Endothelial cell of umbilical vein (primary cell): ENCODE measurements around the gene BTG1. TPM values are rescaled to one million over a fixed set of nuclear protein-coding genes. Genes with fewer than 3 reads are reported as not detected.

ENCODE experiments used
- BruUV-seq: library from RNA; stranded (reverse); fragments of 400-500 nt; replicated peaks from 2 replicates; lab custom pipeline; 2021; lab: Mats Ljungman, UMichigan
- CTCF ChIA-PET: fragments of 300-600, 350-600 bp; sonication (Branson Sonifier 250); formaldehyde crosslinking; loops from one replicate; lab custom pipeline; 2021; ENCODE audit warnings: antibody characterized with exemption, inconsistent platforms; lab: Charles Lee
- POLR2A ChIA-PET: fragments of 300-600, 350-600 bp; sonication (Branson Sonifier 250); formaldehyde crosslinking; loops from one replicate; lab custom pipeline; 2021; ENCODE audit warnings: antibody characterized with exemption, inconsistent platforms; lab: Charles Lee
- DNase-seq: peaks from one replicate; pipeline ENCODE4 v3.0.0-alpha.2; 2011; ENCODE audit warnings: low read depth, low spot score
- FAIRE-seq: peaks from 2 replicates; lab custom pipeline; 2011; peaks lifted over from hg19 to GRCh38; lab: Jason Lieb, UNC
- H2AFZ ChIP-seq: 2 replicates; pipeline ENCODE4 v1.6.0; 2012; ENCODE audit warnings: low read depth, low read length, control low read depth, inconsistent platforms
- H3K27ac ChIP-seq: 2 replicates; pipeline ENCODE4 v1.5.1; 2011; ENCODE audit warnings: low read depth, mild to moderate bottlenecking, control low read depth, low read length, moderate library complexity; ENCODE audit not compliant: insufficient read depth
- H3K27me3 ChIP-seq, 2 experiments: 2 replicates each; pipeline versions ENCODE4 v1.6.0 to v1.6.1; 2011; ENCODE audit warnings: low read length in 2 of 2, mixed read lengths in 1 of 2; ENCODE audit not compliant: control insufficient read depth in 2 of 2, insufficient read depth in 2 of 2
- H3K36me3 ChIP-seq, 2 experiments: 2 replicates in 1 of 2; 3 replicates in 1 of 2; pipeline ENCODE4 v1.5.1; 2011; ENCODE audit warnings: low read length in 2 of 2, mild to moderate bottlenecking in 1 of 2, moderate library complexity in 1 of 2; ENCODE audit not compliant: control insufficient read depth in 2 of 2, insufficient read depth in 2 of 2; ENCODE audit errors: extremely low read depth in 1 of 2
- H3K4me1 ChIP-seq: 3 replicates; pipeline ENCODE4 v1.5.1; 2011; ENCODE audit warnings: mild to moderate bottlenecking, low read length; ENCODE audit not compliant: control insufficient read depth, insufficient read depth; ENCODE audit errors: extremely low read depth
- H3K4me2 ChIP-seq: 2 replicates; pipeline ENCODE4 v1.6.1; 2011; ENCODE audit warnings: low read length, control low read depth, mixed read lengths; ENCODE audit not compliant: insufficient read depth
- H3K4me3 ChIP-seq, 3 experiments: fragments of 200-600 bp in 1 of 3; sonication (generic), shearing (Covaris generic) in 1 of 3; replicated peaks in 1 of 3; 2 replicates each; pipeline ENCODE4 v1.5.1; 2011 to 2016; ENCODE audit warnings: control low read depth in 3 of 3, low read length in 3 of 3, mild to moderate bottlenecking in 2 of 3, inconsistent platforms in 1 of 3, low read depth in 1 of 3, moderate library complexity in 1 of 3; ENCODE audit not compliant: insufficient read depth in 1 of 3
- H3K79me2 ChIP-seq: 2 replicates; pipeline ENCODE4 v1.6.0; 2012; ENCODE audit warnings: low read length, inconsistent platforms; ENCODE audit not compliant: control insufficient read depth, insufficient read depth
- H3K9ac ChIP-seq: replicated peaks from 2 replicates; pipeline ENCODE3; 2011; ENCODE audit warnings: low read length, control low read depth; ENCODE audit not compliant: insufficient read depth; ENCODE audit errors: extremely low read depth
- H3K9me1 ChIP-seq: replicated peaks from 3 replicates; pipeline ENCODE4 v1.6.0; 2011; ENCODE audit warnings: mild to moderate bottlenecking, low read length; ENCODE audit not compliant: control insufficient read depth, insufficient read depth; ENCODE audit errors: extremely low read depth
- H3K9me3 ChIP-seq: replicated peaks from 2 replicates; pipeline ENCODE4 v1.5.1; 2012; ENCODE audit warnings: low read length, inconsistent platforms; ENCODE audit not compliant: control insufficient read depth, insufficient read depth
- H4K20me1 ChIP-seq: replicated peaks from 2 replicates; pipeline ENCODE3; 2011; ENCODE audit warnings: mild to moderate bottlenecking, low read length; ENCODE audit not compliant: control insufficient read depth, insufficient read depth; ENCODE audit errors: extremely low read depth
- CTCF ChIP-seq, 2 donors: IDR thresholded peaks; 1 replicate in 1 of 2; 2 replicates in 1 of 2; pipeline ENCODE4 v1.5.1; 2011; ENCODE audit warnings: low read length in 2 of 2, mild to moderate bottlenecking in 2 of 2, moderate library complexity in 2 of 2, control low read depth in 1 of 2, inconsistent platforms in 1 of 2, low read depth in 1 of 2; ENCODE audit not compliant: insufficient read depth in 1 of 2; ENCODE audit errors: extremely low read depth in 1 of 2
- EZH2 ChIP-seq: IDR thresholded peaks from 2 replicates; pipeline ENCODE4 v1.6.1; 2012; ENCODE audit warnings: borderline replicate concordance, low read depth, mild to moderate bottlenecking, moderate library complexity, low read length, inconsistent platforms; ENCODE audit not compliant: severe bottlenecking
- FOS ChIP-seq: IDR thresholded peaks from 2 replicates; pipeline ENCODE4 v1.6.1; 2011; ENCODE audit warnings: mild to moderate bottlenecking, low read length, moderate library complexity, borderline replicate concordance; ENCODE audit not compliant: insufficient read depth
- GATA2 ChIP-seq: IDR thresholded peaks from 2 replicates; pipeline ENCODE4 v1.7.0; 2011; ENCODE audit warnings: low read depth, mild to moderate bottlenecking, moderate library complexity, mixed read lengths, low read length; ENCODE audit not compliant: insufficient read length, insufficient read depth
- JUN ChIP-seq: IDR thresholded peaks from 2 replicates; pipeline ENCODE4 v1.6.1; 2011; ENCODE audit warnings: borderline replicate concordance, low read depth; ENCODE audit not compliant: insufficient read length, insufficient read depth
- MAX ChIP-seq: IDR thresholded peaks from 2 replicates; pipeline ENCODE4 v1.6.1; 2011; ENCODE audit not compliant: insufficient read depth, insufficient read length
- MYC ChIP-seq: IDR thresholded peaks from one replicate; pipeline ENCODE4 v1.6.1; 2011; ENCODE audit warnings: mild to moderate bottlenecking, low read depth, low read length
- POLR2A ChIP-seq: IDR thresholded peaks from 2 replicates; pipeline ENCODE4 v1.6.1; 2012; ENCODE audit warnings: low read depth, mild to moderate bottlenecking, control low read depth, low read length
- POLR2AphosphoS5 ChIP-seq: IDR thresholded peaks from 2 replicates; pipeline ENCODE4 v1.6.1; 2012; ENCODE audit warnings: low read depth, mild to moderate bottlenecking, control low read depth, low read length, moderate library complexity; ENCODE audit not compliant: insufficient read depth
- dilution Hi-C: fragments of 300-500 bp; cut with MboI; formaldehyde crosslinking; loops from one replicate; pipeline ENCODE4 v1.15.0; 2019; ENCODE audit warnings: low sequenced_read_pairs; ENCODE audit not compliant: extremely low pct_ligation_motif_present
- intact Hi-C: fragments of 100-400 bp; cut with micrococcal nuclease; formaldehyde crosslinking; loops from one replicate; pipeline ENCODE4 v1.10.0; 2022
- polyA plus RNA-seq, 4 experiments: library from polyadenylated mRNA; depleted of rRNA in 3 of 4; stranded (reverse) in 3 of 4; unstranded in 1 of 4; fragments of >200 nt; gene quantifications; 2 replicates each; pipeline versions ENCODE4 v1.2.1 to v1.2.3, GENCODE V29; 2011 to 2012; ENCODE audit warnings: missing spikeins in 1 of 4
- total RNA-seq: library from RNA; stranded (reverse); gene quantifications from 2 replicates; pipeline ENCODE4 v1.2.3, GENCODE V29; 2021

The BTG1 gene
- total and polyA plus RNA-seq, 2 donors (not counting 3 experiments of a cell fraction or from before 2014, with no cell fraction given), result 42.8 to 104 TPM

GRCh38 chr12:92146497-92147224 lies 1.0 kb upstream of the BTG1 start:
- peaks cover 14% of the 10 kb centered on the region for H3K4me1 ChIP-seq
- no peaks in the 10 kb centered on the region for H3K9me1 ChIP-seq
- TSS peak; percentile 42 for BruUV-seq
- H3K4me3 ChIP-seq, result peak overlapping the region; percentile 2 to 59 (median 56)
- ChIA-PET POLR2A (interaction anchor here (0.6 to 3.9 kb wide), 35 partner anchors 12 to 1296 kb away, joined by 3 to 69 read pairs (median 4); no protein-coding TSS in a partner anchor), CTCF (interaction anchor here (0.9 to 7.1 kb wide), 11 partner anchors 54 to 1956 kb away, joined by 3 to 154 read pairs (median 6); no protein-coding TSS in a partner anchor)
- H3K4me2 ChIP-seq, result peak overlapping the region; percentile 86
- H3K9ac ChIP-seq, result peak overlapping the region; percentile 70
- FAIRE-seq, result no peak
- dilution Hi-C loops (no loop called here), intact Hi-C loops (loop anchor here (1.0 to 5.0 kb wide), 5 partner anchors 62 to 424 kb away; no protein-coding TSS in a partner anchor)
- peak overlapping the region; percentile 39 for H3K27ac ChIP-seq
- TF ChIP-seq GATA2 (no peak), POLR2AphosphoS5 (no peak), JUN (no peak), MYC (no peak), CTCF (IDR thresholded peaks at IDR 0.05; ENCODE audit: extremely low read depth in 1 of 2, insufficient read depth in 1 of 2, low read depth in 1 of 2, low read length in 2 of 2) (no peak), MAX (no peak), EZH2 (no peak), FOS (no peak), POLR2A (no peak)
- H2AFZ ChIP-seq, result peak overlapping the region; percentile 65
- DNase-seq, result no peak
- H3K36me3 ChIP-seq, result peaks cover 0 to 11% of the 10 kb centered on the region in 2 experiments
- H3K27me3 ChIP-seq, result no peaks in the 10 kb centered on the region
- H4K20me1 ChIP-seq, result peaks cover 4% of the 10 kb centered on the region
- H3K79me2 ChIP-seq, result peaks cover 37% of the 10 kb centered on the region
- H3K9me3 ChIP-seq, result no peaks in the 10 kb centered on the region
